GM19193 (cell line): ENCODE data around the gene PANK4.

Experiments
- POLR2A ChIP-seq: IDR thresholded peaks from 4 replicates; pipeline ENCODE4 v1.6.1; 2011; ENCODE audit not compliant: insufficient read depth, insufficient read length; ENCODE audit errors: extremely low read depth

PANK4 gene

DNA sequence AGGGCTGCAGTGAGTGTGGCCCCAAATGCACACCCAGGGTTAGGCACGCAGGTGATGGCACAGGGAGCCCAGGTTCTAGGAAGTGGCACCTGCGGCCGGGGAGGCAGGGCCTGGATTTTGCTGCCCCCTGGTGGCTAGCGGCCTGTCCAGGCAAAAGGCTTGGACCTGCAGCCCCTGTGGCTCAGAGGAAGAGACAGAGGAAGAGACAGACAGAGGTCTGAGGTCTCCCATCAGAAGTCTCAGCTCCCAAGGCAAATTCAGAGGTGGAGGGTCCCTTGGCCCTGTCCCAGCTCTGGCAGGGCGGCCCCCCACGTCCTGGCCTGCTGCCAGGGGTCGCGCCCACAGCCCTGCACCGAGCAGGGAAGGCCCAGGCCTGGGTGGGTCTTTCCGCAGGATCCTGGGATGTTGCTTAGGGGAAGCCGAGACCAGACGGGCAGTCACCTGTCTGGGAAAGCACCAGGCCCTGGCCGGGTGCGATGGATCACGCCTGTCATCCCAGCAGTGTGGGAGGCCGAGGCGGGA lies 21.7 kb upstream of the PANK4 start:
- no peak for TF ChIP-seq POLR2A

DNA sequence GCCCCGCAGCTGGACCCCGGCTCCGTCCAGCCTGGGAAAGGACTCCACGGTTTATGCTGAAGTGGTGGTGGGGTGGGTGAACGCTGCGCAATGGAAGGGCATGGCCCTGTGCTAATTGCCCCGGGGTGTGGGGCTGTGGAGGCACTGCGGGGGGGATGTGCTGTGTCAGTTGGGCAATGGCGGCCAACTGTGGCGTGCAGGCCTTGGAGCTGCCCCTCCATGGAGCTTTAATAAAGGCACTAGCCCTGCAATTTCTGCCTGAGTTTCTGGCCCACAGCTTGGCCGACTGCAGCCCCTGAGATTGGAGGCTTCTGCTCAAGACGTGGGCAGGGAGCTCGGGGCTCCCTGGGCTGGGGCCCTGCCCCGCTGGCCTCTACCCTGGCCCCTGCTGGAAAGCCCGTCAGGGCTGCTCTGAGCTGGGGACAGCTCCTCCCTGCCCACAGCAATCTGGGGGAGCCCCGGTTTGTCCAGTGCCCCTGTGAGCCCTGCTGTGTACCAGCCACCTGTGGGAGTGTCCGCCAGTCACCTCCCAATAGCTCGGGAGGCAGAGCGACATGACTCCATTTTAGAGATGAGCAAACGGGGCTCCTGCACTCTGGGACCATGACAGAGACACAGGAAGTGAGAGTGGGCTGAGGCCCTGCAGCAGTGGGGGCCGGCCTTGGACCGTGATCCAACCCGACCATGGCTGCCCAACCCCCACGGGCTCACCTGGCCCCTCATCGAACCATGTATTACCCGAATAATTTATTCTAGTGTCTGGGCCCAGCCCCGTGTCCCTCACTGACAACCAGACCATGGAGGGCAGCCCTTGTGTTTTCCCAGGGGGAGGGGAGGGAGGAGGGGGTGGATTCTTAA lies 21.0 kb upstream of the PANK4 start:
- peak; percentile 60 for TF ChIP-seq POLR2A

DNA sequence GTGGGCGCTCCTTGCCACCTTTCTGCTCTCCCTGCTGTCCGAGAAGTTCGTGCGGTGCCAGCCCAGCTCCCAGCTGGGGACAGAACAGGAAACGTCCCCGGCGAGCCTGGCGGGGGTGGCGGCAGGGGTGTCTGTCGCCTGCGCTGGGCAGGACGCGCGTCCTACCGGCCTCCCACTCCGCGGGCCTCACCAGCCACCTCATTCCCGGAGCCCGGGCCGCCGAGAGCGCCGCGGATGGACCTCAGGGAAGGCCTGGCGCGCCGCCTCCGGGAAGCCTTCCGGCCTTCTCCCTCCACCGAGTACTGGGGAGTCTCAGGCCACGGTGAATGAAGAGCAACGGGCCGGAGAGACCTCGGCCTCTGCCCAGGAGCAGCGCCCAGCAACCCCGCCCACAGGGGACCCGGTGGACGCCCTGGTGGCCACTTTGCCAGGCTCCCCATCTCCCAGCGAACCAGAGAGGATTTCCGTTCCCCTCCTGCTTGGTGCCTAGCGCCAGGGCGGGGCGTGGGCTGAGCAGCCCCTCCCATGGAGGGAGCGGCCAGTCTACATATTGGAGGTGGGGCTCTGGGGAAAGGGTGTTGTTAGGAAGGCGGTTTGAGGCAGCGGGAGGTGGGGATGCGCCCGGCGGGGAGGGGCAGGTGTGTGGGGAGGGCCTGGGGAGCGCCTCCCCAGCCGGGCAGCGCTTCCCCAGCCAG lies 20.3 kb upstream of the PANK4 start:
- no peak for TF ChIP-seq POLR2A

DNA sequence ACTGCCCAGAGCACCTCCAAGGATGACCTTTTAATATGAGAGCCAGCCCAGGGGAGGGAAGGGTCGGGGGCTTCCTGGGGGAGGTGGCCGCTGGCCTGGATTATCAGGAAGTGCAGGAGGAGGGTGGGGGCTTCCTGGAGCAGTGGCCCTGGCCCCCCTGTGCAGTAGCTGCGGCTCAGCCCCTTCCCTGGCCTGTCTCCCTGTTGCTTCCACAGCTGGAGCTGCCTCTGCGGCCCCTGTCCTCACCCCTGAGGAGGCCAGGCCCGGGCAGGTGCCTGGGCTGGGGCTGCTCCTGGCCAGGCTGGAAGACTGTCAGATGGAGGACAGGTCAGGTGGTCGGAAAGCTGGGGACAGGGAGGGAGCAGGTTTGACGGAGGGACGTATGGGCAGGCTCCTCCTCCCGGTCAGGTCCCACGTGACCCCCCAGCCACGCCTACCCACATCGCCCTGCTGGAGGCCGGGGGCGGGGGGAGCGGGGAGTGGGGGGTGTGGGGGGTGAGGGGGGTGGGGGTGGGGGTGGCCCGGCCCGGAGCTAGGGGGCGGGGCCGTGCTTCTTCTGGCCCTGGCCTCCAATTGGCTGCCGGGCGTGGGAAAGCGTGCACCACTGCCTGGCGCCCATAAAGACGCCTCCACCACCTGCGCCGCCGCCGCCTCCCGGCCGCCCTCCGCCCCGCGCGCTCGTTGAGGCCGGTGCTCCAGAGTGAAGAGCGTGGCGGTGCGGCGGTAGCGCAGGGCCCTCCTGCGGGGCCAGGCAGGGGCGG lies 19.5 kb upstream of the PANK4 start:
- peak; percentile 97 for TF ChIP-seq POLR2A

DNA sequence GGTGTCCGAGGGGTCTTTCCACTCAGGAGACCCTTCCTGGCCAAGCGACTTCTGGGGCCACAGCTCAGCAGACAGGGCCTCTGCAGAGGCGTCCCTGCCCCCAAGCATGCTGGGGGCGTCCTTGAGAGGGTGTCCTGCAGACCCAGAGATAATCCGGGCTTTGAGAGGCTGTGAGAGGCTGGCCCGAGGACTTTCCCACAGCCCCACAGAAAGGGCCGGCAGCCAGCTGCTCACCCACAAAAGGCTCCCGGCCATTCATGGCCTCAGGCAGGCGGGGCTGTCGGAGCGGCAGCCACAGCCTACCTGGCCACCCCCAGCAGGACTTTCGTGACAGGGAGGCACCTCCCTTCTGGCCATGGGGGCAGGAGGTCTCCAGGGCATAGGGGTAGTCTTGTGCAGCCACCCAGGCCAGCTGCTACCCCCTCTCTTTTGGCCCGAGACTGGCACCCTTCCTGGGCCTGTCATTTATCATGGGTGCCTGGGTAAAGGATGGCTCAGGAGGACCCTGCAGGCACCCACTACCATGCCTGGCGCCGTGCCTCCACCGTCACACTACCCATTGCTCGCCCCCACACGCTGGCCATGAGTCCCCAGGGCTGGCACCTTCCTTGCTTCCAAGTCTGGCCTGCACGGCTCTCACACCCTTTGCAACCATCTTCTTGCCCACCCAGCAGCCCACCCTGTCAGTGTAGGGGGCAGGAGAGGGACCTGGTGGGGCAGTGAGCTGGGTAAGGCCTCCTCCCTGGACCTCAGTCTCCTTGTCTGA lies 18.7 kb upstream of the PANK4 start:
- TF ChIP-seq POLR2A = no peak

DNA sequence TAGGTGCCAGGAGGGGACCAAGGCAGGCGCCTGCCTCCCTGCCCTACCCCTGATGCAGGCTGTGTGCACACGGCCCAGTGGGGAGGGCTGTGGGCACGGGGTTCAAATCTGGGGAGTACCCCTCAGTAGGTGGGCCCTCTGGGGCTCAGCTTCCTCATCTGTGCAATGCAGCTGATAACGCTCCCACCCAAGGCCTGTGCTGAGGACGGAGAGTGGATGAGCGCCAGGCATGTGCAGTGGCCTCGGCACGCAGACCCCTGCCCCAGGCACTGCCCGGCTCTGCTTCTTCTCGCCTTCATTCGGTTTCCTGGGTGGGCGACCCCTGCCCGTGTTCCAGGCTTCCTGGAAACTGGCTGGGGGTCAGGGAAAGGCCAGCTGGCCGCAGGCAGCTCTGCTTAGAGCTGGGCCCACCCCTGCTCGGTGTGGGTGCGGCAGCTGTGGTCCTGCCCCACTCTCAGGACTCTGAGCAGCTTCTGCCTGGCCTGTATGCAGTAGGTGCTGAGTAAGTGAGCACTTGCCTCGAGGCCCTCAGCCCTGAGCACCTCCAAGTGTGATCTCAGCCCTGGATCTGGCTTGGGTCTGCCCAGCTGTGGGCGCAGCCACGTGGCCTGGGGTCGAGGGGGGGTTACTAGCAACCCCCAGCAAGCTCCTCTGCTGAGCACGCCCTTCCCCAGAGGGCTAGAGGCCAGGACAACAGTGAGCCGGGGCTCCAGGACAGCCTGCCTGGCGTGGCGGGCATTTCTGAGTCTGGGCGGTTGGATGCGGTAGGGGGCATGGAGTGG lies 17.9 kb upstream of the PANK4 start:
- no peak for TF ChIP-seq POLR2A

DNA sequence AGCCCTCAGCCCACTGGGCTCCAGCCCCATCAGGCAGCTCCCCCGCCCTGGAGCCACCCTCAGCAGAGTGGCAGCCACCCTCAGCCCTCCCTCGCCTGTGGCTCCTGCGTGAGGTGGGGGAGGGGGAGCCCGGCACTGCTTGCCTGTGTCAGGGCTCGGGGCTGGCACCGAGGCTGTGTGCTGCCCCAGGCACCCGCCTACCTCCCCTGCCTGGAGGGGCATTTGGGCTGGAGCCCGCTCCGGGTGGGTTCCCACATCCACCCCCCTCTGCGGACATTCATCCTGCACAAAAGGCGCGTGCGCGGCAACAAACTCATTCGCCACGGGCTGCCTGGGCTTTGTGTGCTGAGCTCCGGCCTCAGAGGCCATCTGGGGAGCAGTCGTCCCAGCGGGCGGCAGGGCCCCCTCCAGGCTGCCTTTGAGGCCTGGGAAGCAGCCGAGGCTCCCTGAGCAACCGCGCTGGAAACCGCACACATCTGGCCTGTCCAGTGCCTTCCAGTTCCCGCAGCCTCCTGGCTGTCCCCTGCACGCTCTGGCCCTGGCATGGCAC lies 17.2 kb upstream of the PANK4 start:
- no peak for TF ChIP-seq POLR2A

DNA sequence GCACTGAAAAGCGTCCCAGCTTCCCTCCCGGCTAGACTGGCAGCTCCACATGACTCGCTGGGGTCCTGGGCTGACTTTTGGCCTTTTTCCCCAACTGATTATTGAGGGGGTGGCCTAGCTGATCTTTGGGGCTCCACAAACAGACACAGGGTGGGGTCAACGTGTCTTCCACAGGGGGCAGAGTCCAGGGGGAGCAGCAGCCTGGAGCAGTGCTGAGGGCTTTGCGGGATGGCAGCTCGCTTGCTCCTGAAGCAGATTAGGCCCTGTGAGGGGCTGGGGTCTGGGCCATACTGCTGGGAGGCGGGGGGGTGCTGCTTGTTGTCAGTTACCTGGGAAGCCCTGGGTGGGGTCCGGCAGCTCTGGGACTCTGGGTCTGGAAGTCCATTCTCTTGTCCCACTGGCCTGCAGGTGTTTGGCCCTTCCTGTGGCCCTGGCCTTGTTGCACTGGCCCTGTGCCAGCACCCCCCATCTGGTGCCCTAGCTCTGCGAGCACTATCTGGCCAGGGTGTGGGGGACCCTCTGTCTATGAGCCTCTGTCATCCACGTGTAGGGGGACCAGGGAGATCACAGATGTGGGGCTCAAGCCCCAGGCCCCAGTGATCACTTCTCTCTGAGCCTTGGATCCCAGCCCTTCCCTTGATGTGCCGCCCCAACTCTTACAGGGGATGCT lies 16.0 kb upstream of the PANK4 start:
- TF ChIP-seq POLR2A = no peak

DNA sequence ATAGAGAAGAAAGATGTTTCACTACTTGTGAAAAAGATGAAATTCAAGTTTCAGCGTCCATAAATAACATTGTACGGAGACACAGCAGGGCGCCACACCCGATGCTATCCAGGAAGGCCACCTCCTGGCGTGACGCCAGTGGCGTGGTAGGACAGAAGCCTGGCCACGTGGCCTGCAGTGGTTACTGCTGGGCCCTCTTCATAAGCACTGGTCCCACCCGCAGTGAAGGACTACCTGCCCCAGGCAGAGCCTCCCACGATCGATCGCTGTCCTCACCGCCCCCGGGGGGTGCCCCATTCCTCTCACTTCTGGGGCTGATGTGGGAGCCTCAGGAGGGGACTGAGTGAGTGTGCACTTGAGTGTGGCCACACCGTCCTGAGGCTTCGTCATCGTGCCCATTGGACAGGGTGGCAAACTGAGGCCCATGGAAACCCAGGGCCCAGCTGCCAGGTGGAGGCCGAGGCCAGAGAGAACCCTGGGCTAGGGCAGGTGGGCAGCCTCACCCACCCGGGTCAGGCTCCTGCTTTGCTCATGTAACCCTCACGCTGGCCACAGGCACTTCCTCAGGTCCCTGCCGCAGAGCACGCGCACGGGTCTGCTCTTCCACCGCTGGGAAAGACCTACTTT lies 15.3 kb upstream of the PANK4 start:
- no peak for TF ChIP-seq POLR2A

DNA sequence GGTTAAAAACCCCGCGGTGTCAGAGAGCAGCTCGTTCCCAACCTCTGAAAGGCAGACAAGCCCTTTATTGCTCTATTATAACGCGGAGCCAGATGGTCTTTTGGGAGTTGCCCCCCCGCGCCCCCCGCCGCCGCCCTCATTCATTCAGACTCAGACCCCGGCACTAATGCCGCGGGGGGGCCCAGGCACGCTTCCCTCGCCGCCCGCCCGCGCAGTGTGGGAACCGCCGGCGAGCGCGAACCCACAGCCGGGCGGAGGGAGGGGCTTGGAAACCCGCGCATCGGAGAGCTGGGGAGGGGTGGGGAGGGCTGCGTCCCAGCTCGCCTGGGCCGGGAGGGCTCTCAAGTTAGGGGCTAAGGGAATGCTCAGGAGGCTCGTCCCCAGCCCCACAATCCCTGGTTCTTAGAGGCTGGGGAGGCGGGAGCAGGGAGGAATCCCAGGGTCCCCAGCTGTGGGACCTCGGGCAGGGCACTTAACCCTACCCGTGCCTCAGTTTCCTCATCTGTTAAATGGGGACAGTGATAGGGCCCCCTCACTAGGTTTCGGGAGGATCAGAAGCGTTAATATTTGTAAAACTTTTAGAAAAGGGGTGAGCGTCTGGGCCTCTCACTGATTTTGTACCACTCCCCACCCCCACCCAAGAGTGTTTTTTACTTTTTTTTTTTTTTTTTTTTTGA lies 14.6 kb upstream of the PANK4 start:
- no peak for TF ChIP-seq POLR2A

DNA sequence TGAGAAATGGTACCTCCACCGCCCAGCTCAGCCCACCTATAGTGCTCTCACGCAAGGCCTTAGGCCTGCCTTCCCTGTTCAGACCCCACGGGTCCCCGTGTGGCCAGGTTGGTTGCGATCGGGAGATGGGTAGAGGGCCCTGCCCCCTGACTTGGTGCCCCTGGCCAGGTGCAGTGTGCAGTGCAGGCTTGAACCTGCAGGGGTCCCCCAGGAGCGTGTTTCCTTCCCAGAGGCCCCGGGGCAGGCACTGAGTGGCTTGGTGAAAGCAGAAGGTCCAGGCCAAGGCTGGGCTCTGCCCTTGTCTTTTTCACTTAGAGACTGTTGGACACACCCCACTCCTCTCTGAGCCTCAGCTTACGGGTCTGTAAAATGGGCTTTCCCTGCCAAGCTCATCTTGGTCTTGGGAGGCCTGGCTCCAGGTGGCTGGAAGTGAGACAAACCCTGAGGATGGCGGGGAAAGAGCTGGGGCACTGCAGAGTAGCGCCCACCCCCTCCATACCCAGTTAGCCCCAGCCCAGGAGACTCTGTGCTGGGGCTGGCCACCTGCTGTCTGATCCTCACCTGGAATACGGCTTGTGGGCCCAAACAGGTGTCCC lies 13.0 kb upstream of the PANK4 start:
- no peak for TF ChIP-seq POLR2A

DNA sequence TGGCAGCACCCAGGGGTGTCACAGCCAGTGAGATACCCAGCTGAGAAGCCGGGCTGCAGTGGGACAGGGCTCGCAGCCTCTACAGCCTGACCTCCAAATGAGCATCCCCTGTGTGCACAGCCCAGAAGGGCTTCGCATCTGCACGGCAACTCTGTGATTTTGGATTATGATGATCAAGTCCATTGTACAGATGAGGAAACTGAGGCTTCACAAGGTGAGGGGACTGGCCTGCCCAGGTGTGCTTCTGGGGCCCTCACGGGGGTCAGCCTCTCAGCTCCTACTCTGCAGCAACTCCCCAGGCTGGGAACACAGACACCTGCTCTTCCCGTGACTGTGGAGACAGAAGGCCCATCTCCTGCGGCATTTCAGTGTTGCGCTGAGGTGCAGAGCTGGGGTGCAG lies 12.5 kb upstream of the PANK4 start:
- no peak for TF ChIP-seq POLR2A
